A673 (cell line): ENCODE data around the gene VAV3.

Experiments
- EZH2 ChIP-seq: fragments of 200-600 bp; sonication (generic); IDR thresholded peaks from 2 replicates; pipeline ENCODE4 v1.6.1; 2017; ENCODE audit warnings: borderline replicate concordance, low read depth, mild to moderate bottlenecking, mixed read lengths, antibody characterized with exemption, low read length; ENCODE audit not compliant: poor library complexity, severe bottlenecking
- TF ChIP-seq, protein P1 (sequence below): fragments of 300-800, 200-600 bp; sonication (generic); conservative IDR thresholded peaks from 2 replicates; pipeline ENCODE4 v1.5.1; 2017; ENCODE audit warnings: low read depth, mild to moderate bottlenecking, antibody characterized with exemption, low read length, moderate library complexity, mixed read lengths

DNA sequence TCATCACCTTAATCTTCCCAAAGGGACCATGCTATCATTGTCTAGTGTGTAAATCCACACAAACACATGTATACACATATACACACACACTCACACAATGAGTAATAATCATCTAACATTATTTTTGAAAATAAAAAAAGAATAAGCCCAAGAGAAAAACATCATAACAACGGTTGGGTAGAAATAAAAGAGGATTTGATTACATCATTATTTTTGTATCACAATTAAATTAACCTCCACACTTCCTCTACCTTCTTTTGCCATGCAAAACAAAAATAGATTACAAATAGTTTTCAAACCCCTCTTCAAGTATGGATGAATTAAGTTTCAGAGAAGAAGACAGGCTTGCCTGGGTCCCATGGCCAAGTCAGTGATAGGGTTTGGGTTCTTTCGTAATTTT, 238.1 kb downstream of the VAV3 start:
- TF ChIP-seq, protein P1, sequence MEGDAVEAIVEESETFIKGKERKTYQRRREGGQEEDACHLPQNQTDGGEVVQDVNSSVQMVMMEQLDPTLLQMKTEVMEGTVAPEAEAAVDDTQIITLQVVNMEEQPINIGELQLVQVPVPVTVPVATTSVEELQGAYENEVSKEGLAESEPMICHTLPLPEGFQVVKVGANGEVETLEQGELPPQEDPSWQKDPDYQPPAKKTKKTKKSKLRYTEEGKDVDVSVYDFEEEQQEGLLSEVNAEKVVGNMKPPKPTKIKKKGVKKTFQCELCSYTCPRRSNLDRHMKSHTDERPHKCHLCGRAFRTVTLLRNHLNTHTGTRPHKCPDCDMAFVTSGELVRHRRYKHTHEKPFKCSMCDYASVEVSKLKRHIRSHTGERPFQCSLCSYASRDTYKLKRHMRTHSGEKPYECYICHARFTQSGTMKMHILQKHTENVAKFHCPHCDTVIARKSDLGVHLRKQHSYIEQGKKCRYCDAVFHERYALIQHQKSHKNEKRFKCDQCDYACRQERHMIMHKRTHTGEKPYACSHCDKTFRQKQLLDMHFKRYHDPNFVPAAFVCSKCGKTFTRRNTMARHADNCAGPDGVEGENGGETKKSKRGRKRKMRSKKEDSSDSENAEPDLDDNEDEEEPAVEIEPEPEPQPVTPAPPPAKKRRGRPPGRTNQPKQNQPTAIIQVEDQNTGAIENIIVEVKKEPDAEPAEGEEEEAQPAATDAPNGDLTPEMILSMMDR, result no peak
- no peak for TF ChIP-seq EZH2
